IPS-18c (cell line): ENCODE measurements around the gene HIBADH.
"Not testable (repeated sequence)": the region's sequence is repeated elsewhere in the genome, so short reads cannot be mapped to it uniquely, and the experiment has no call there.

Experiments
- H3K4me3 ChIP-seq: 2 replicates; pipeline ENCODE4 v1.7.0; 2013; ENCODE audit warnings: low read depth, mild to moderate bottlenecking, low read length, moderate library complexity; ENCODE audit not compliant: insufficient read depth
- H3K9me3 ChIP-seq: one replicate; pipeline ENCODE4 v1.6.1; 2013; ENCODE audit warnings: mild to moderate bottlenecking, low read length, moderate library complexity; ENCODE audit not compliant: control insufficient read depth, insufficient read depth

Gene HIBADH

DNA sequence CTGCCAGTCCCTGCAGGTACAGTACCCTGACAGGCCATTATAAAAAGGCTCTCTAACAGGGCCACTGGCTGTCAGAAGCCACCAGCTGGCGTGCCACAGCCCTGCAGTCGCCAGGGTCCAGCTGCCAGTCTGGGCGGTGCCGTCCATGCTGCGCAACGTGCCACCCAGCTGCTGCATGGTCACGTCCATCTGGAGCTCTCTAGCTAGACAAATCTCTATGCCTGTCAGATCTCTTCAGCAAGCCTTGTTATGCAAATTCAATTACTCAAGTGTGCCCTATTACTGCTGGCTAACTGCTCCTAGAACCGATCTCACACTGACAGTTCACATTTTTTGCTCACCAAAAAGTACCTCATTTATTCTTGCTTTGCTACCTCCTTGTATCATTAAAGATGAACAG lies 75.9 kb downstream of the HIBADH start:
- no peak overlapping the region for H3K4me3 ChIP-seq

GRCh38 chr7:27585781-27586447 lies 76.8 kb downstream of the HIBADH start:
- H3K4me3 ChIP-seq: no peak overlapping the region
- no peaks in the 10 kb centered on the region for H3K9me3 ChIP-seq

More for the DNA sequence above, 75.9 kb downstream of the HIBADH start:
- H3K9me3 ChIP-seq: no peaks in the 10 kb centered on the region

GRCh38 chr7:27581906-27582305 lies 80.8 kb downstream of the HIBADH start:
- no peaks in the 10 kb centered on the region for H3K9me3 ChIP-seq
- H3K4me3 ChIP-seq: no peak overlapping the region

DNA sequence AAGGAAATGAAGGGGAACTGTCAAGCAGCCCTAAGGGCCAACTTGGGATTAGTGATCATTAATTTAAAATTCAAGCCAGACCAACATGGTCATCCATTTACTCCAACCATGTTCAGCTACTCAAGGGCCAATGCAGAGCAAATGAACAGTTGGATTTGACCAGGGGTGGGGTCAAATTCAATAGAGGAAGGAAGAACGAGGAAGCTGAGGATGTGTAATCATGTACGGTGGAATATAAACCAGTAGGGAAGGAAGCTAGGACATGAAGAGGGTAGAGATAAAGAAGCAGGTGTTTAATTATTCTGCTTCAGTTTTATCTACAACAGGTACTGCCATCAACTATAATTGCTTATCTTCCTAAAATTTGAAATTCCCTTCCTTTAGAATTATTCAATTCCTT lies 81.6 kb downstream of the HIBADH start:
- Histone ChIP-seq H3K4me3 (no peak overlapping the region), H3K9me3 (no peaks in the 10 kb centered on the region)

GRCh38 chr7:27579565-27579964 lies 83.1 kb downstream of the HIBADH start:
- H3K9me3 ChIP-seq: no peaks in the 10 kb centered on the region
- H3K4me3 ChIP-seq: no peak overlapping the region

DNA sequence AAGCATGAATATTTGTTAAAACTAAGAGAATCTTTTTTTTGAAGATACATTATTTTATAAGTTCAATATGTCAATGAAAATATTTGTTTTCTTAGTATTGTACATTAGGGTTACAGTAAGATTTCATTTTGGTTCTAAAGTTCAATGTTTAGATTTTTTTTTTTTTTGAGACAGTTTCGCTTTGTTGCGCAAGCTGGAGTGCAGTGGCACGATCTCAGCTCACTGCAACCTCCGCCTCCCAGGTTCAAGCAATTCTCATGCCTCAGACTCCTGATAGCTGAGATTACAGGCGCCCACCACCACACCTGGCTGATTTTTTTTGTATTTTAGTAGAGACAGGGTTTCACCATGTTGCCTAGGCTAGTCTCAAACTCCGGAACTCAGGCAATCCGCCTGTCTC lies 84.5 kb downstream of the HIBADH start:
- H3K4me3 ChIP-seq, H3K9me3 ChIP-seq: not testable (repeated sequence)

DNA sequence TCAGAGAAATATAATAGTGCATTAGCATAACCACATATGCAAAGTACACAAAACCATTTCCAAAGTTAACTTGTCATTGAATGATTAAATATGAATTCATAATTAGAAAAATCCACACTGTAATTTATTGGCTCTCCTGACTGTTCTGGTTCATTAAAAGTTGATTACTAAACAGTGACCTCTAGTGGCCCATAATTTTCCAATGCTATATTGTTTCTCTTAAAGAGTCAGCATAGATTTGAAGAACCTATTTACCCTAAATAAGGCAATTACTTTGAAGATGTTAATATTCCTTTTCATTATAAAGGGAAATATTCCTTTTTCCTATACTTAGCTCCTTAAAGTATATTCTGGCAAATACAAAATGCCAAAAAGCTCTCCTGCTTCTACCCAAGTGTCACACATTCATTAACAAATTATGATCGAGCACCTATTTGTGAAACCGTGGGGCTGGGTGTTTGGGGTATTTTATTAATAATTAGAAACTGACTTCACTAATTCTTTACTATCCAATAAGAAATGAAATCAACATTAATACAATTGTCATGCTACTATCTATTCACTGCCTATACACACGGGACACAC lies 86.2 kb downstream of the HIBADH start:
- Histone ChIP-seq H3K9me3 (no peaks in the 10 kb centered on the region), H3K4me3 (no peak overlapping the region)

GRCh38 chr7:27575613-27576012 lies 87.1 kb downstream of the HIBADH start:
- Histone ChIP-seq H3K4me3 (no peak overlapping the region), H3K9me3 (no peaks in the 10 kb centered on the region)

DNA sequence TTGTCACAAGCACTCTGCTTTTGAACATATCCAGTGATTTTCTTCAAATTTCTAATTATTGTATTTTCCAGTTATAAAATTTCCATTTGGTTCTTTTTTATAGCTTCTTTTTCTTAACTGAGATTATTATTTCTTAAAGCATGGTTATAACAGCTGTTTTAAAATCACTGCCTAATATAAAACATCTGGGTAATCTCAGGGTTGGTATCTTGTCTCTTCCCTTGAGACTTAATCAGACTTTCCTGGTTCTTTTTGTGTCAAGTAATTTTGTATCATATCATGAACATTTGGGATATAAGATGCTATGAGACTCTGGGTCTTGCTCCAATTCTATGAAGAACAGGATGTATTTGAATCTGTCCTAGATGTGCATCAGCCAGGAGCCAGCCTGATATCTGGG lies 93.6 kb downstream of the HIBADH start:
- Histone ChIP-seq H3K4me3 (no peak overlapping the region), H3K9me3 (no peaks in the 10 kb centered on the region)

- Histone ChIP-seq H3K4me3 (no peak overlapping the region), H3K9me3 (no peaks in the 10 kb centered on the region)
Observed at GRCh38 chr7:27567266-27567665, 95.4 kb downstream of the HIBADH start.

DNA sequence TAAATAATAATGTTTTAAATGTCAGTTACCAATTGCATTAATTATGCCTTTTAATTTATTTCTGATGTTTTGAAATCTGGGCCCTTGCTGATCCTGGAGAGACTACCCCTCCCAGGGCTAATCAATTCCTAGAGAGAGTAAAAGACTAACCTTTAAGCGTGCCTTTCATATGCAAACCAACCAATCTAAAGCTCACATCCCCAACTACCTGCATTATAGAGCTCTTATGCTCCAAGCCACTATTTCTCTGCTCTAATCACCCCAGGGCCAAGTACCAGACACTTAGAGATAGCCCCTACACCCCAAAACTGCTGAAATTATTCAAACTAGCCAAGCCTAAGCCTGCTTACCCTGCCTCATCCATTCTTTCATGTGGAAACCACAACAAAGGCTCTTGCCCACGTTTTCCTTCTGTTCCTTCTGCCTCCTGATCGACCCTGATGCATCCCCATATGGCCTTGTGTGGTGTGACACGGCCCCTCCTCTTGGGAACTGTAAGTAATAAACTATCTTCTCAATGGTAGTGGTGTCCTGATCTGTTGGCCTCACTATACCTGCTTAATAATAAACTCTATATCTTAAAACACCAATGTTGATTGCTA lies 97.7 kb downstream of the HIBADH start:
- Histone ChIP-seq H3K9me3 (no peaks in the 10 kb centered on the region), H3K4me3 (no peak overlapping the region)

- Histone ChIP-seq H3K4me3 (no peak overlapping the region), H3K9me3 (no peaks in the 10 kb centered on the region)
Observed at GRCh38 chr7:27560706-27561235, 101.9 kb downstream of the HIBADH start.

GRCh38 chr7:27555670-27556069 lies 107.0 kb downstream of the HIBADH start:
- Histone ChIP-seq H3K4me3 (no peak overlapping the region), H3K9me3 (no peaks in the 10 kb centered on the region)

DNA sequence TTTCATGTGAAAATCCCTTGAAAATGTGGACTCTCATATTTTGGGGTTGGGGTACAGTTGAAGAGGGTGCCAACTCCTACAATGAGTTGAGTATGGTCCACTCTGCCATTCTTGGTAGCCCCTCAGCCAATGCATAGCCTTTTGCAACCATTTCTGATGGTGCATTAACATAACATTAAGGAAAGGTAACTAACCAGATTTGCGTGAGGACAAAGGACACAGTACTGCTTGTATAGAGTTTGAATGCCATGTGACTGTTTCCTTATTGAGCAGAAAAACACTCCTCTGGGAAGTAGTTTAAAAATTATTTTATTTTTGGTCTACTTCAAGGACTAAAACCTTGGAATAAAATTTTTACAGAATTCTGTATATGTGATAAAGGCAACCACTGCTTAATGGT lies 107.9 kb downstream of the HIBADH start:
- Histone ChIP-seq H3K4me3 (no peak overlapping the region), H3K9me3 (no peaks in the 10 kb centered on the region)

DNA sequence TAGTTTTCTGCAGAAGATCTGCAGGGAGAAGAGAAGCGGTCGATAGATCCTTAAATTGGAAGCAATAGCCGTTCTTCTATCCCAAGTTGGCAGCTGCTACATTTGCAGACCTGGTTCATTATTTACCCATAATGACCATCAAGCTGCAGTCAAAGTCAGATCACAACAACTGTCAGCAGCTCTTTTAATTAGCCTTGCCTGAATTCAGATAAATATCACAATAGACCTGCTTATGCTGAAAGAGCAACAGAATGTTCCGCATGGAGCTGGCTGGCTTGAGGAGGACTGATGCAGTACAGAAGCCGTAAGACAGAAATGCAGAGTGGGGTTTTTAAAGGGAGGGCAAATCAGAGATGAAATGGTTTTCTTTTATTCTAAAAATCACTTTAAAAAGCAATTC lies 109.4 kb downstream of the HIBADH start:
- Histone ChIP-seq H3K4me3 (no peak overlapping the region), H3K9me3 (no peaks in the 10 kb centered on the region)

- Histone ChIP-seq H3K4me3 (no peak overlapping the region), H3K9me3 (no peaks in the 10 kb centered on the region)
Observed at GRCh38 chr7:27551803-27552400, 110.8 kb downstream of the HIBADH start.

GRCh38 chr7:27549606-27550005 lies 113.1 kb downstream of the HIBADH start:
- Histone ChIP-seq H3K9me3 (no peaks in the 10 kb centered on the region), H3K4me3 (no peak overlapping the region)

DNA sequence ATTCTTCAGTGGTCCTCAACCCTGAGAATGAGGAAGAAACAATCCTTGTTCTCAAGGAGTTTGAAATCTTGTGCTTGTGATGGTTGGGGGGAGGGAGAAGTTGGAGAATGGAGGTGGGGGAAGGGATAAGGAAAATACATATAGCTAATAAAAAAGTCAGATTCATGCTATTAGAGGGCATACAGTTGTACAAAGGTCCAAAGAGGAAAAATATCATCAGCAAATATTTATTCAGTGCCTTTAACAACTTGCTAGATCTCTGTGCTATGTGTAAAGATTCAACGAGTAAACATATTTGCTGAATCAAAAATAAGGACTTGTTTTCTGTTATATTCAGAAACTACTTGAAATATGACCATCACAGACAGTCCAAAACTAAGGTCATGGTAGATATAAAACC lies 114.4 kb downstream of the HIBADH start:
- Histone ChIP-seq H3K9me3 (no peaks in the 10 kb centered on the region), H3K4me3 (no peak overlapping the region)
